NOMO-1 treated with dmso at 0.1 percent for 144 hours (cell line): Measurements from ENCODE around the gene FNDC4.

Source experiments
- DNase-seq: peaks from one replicate; lab custom pipeline; 2025; ENCODE audit not compliant: unreplicated experiment; lab: John Stamatoyannopoulos, UW

The FNDC4 gene

GRCh38 chr2:27494284-27494943 is 586 bp downstream of the FNDC4 start:
- no peak for DNase-seq

- DNase-seq: no peak
Measured at GRCh38 chr2:27493948-27494283, 1.1 kb downstream of the FNDC4 start.

GRCh38 chr2:27492557-27492956 is 2.4 kb downstream of the FNDC4 start:
- DNase-seq: no peak

GRCh38 chr2:27489498-27490397 is 5.3 kb downstream of the FNDC4 start, which contains the start of gene IFT172:
TSS of gene IFT172 (minus strand) at chr2:27489743. CDS start at chr2:27489653, 90 bp downstream.
- DNase-seq: peak; percentile 99

GRCh38 chr2:27489118-27489497 is 5.9 kb downstream of the FNDC4 start:
- DNase-seq: no peak

GRCh38 chr2:27485496-27485895 is 9.5 kb downstream of the FNDC4 start:
- DNase-seq: no peak

GRCh38 chr2:27471961-27472360 is 23.0 kb downstream of the FNDC4 start:
- DNase-seq: no peak

- no peak for DNase-seq
Measured at GRCh38 chr2:27464443-27464842, 30.6 kb downstream of the FNDC4 start.

- no peak for DNase-seq
Measured at GRCh38 chr2:27461118-27461517, 33.9 kb downstream of the FNDC4 start.

GRCh38 chr2:27453968-27454367 is 41.0 kb downstream of the FNDC4 start:
- no peak for DNase-seq

GRCh38 chr2:27451095-27451494 is 43.9 kb downstream of the FNDC4 start:
- DNase-seq: no peak

- DNase-seq: no peak
Measured at GRCh38 chr2:27448381-27448780, 46.6 kb downstream of the FNDC4 start.

GRCh38 chr2:27446057-27446456 is 48.9 kb downstream of the FNDC4 start:
- DNase-seq: no peak

GRCh38 chr2:27445615-27446014 is 49.4 kb downstream of the FNDC4 start:
- DNase-seq: no peak

GRCh38 chr2:27445155-27445554 is 49.8 kb downstream of the FNDC4 start:
- DNase-seq: no peak

GRCh38 chr2:27442920-27443282 is 52.1 kb downstream of the FNDC4 start:
- DNase-seq: no peak

- no peak for DNase-seq
Measured at GRCh38 chr2:27441958-27442919, 52.8 kb downstream of the FNDC4 start, which contains the start of gene KRTCAP3. TSS of gene KRTCAP3 (plus strand) at chr2:27442381. CDS start at chr2:27442413, 32 bp downstream.
